HG03571 (cell line): ENCODE data around the gene SAPCD2.
"Not testable (repeated sequence)": the region's sequence is repeated elsewhere in the genome, so short reads cannot be mapped to it uniquely, and the experiment has no call there.

ENCODE experiments used
- ATAC-seq: cut with Tn5 transposase; IDR thresholded peaks from one replicate; pipeline ENCODE4 v1.9.1; 2021; ENCODE audit not compliant: unreplicated experiment

SAPCD2 gene

GRCh38 chr9:137065336-137065967, 4.9 kb downstream of the SAPCD2 start:
- no peak for ATAC-seq

- no peak for ATAC-seq
Measured at GRCh38 chr9:137064880-137065164, 5.5 kb downstream of the SAPCD2 start.

GRCh38 chr9:137064027-137064879, 6.1 kb downstream of the SAPCD2 start:
- ATAC-seq = no peak

GRCh38 chr9:137063311-137064026, 6.9 kb downstream of the SAPCD2 start:
- no peak for ATAC-seq

- ATAC-seq = not testable (repeated sequence)
Measured at GRCh38 chr9:137062798-137063197, 7.6 kb downstream of the SAPCD2 start.

- no peak for ATAC-seq
Measured at GRCh38 chr9:137062384-137062783, 8.0 kb downstream of the SAPCD2 start.

- ATAC-seq = no peak
Measured at GRCh38 chr9:137058521-137059234, 11.7 kb downstream of the SAPCD2 start.

- no peak for ATAC-seq
Measured at GRCh38 chr9:137057545-137057944, 12.8 kb downstream of the SAPCD2 start.

GRCh38 chr9:137056739-137057415, 13.5 kb downstream of the SAPCD2 start:
- no peak for ATAC-seq

- ATAC-seq = no peak
Measured at GRCh38 chr9:137055385-137056364, 14.7 kb downstream of the SAPCD2 start.

GRCh38 chr9:137054932-137055384, 15.4 kb downstream of the SAPCD2 start:
- no peak for ATAC-seq

- no peak for ATAC-seq
Measured at GRCh38 chr9:137053944-137054931, 16.1 kb downstream of the SAPCD2 start, which contains the start of gene ENTPD2. ENTPD2 (minus strand) TSS chr9:137054061; CDS start chr9:137053997, 64 bp downstream.

GRCh38 chr9:137052998-137053943, 17.1 kb downstream of the SAPCD2 start:
- ATAC-seq = no peak

- no peak for ATAC-seq
Measured at GRCh38 chr9:137052293-137052692, 18.1 kb downstream of the SAPCD2 start.

GRCh38 chr9:137051145-137051724, 19.1 kb downstream of the SAPCD2 start:
- no peak for ATAC-seq

GRCh38 chr9:137050570-137050969, 19.8 kb downstream of the SAPCD2 start:
- no peak for ATAC-seq
